Colonic mucosa (tissue), 4 donors: ENCODE measurements around the gene CDCA7. TPM values are rescaled to one million over a fixed set of nuclear protein-coding genes. Genes with fewer than 3 reads are reported as not detected.
A peak's percentile ranks its signal among the peaks of the same experiment; 100 is the strongest.

Source experiments
- DNase-seq: peaks from one replicate; pipeline ENCODE4 v3.0.0-alpha.2; 2020
- H3K27ac ChIP-seq: fragments of 200-600 bp; one replicate; pipeline ENCODE4 v1.8.0; 2021
- H3K27me3 ChIP-seq: fragments of 200-600 bp; one replicate; pipeline ENCODE4 v1.8.0; 2021
- H3K36me3 ChIP-seq: fragments of 200-600 bp; one replicate; pipeline ENCODE4 v1.8.0; 2021
- H3K4me1 ChIP-seq: fragments of 200-600 bp; one replicate; pipeline ENCODE4 v1.8.0; 2021; ENCODE audit warnings: mild to moderate bottlenecking
- H3K4me3 ChIP-seq: fragments of 200-600 bp; one replicate; pipeline ENCODE4 v1.8.0; 2021
- H3K9ac ChIP-seq, 2 donors: one replicate each; pipeline ENCODE4 v1.7.0; 2013; ENCODE audit warnings: control low read depth in 2 of 2, low read depth in 2 of 2, low read length in 2 of 2
- H3K9me3 ChIP-seq: fragments of 200-600 bp; one replicate; pipeline ENCODE4 v1.8.0; 2021
- CTCF ChIP-seq: fragments of 200-600 bp; IDR thresholded peaks from one replicate; pipeline ENCODE4 v1.8.0; 2022; ENCODE audit warnings: antibody characterized with exemption, mild to moderate bottlenecking
- intact Hi-C: fragments of 100-400 bp; cut with DNase I; formaldehyde crosslinking; loops from one replicate; pipeline ENCODE4 v1.14.1; 2022
- total RNA-seq, 2 donors: library from RNA; stranded (reverse); fragmentation: NEBNext Ultra II Directional in 1 of 2; extraction: Animal tissue kit (Norgen Biotek cat#: 25700) in 1 of 2; gene quantifications; one replicate each; pipeline ENCODE4 v1.2.1, GENCODE V29; 2021
- donor health status: healthy.
- donor health status: DM: no; HTN: no; CAD: no.
- donor health status: DM: no; HTN: no; CAD: no.

The CDCA7 gene
- total RNA-seq, 2 donors from 2014 or later = 30.0 to 75.8 TPM

DNA sequence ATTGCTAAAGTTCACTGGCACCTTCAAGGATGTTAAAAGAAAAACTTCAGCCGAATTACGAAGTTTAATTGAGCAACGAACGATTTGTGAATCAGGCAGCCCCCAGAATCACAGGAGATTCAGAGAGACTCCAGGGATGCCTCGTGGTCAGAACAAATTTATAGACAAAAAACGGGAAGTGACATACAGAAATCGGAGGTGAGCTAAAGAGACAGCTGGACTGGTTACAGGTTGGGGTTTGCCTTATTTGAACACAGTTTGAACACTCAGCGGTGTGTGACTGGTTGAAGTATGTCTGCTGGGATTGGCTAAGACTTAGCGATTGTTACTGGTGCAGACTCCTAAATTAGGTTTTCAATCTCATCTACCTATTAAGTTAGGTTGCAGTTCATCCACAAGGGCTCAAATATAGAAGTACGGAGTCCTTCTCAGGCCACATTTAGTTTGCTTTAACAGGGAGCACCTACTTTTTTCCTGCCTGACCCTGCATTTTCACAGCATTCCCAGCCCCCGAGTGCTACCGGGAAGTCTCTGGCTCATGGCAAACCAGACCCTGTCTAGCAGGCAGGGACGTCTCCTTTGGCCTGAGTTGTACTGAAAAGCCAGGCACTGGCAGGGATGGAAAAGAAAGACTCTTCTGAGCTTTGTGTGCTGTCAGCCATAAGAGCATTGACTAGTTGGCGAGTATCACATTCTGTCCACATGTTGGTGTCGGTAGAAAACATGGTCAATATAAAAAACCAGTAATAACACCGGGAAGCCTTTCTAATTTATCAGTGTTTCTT lies 41.1 kb downstream of the CDCA7 start:
- Histone ChIP-seq H3K27me3 (no peaks in the 10 kb centered on the region), H3K27ac (no peak overlapping the region), H3K9me3 (no peaks in the 10 kb centered on the region), H3K9ac (no peak overlapping the region), H3K4me3 (no peak overlapping the region), H3K4me1 (no peaks in the 10 kb centered on the region), H3K36me3 (no peaks in the 10 kb centered on the region)
- DNase-seq = no peak
- TF ChIP-seq CTCF = no peak
- intact Hi-C loops = no loop called here

DNA sequence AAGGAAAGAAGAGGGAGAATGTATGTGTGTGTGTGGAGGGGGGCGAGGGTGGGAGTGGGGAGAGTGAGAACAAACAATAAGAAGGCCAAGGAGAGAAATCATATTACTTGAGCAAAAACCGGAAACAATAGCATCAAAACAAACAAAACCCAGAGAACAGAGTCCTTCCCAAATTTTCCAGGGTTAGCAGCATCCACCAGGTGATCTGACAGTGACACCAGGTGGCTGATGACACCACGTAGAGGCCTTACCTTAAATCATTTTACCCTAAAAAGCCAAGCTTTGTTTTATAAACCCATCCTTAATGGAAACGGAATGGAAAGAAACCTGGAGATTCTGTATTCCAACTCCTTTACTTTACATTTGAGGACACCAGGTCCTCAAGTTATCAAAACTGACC lies 42.9 kb downstream of the CDCA7 start:
- H3K4me3 ChIP-seq = no peak overlapping the region
- TF ChIP-seq CTCF = peak; percentile 16
- intact Hi-C loops = no loop called here
- DNase-seq = no peak
- no peaks in the 10 kb centered on the region for H3K4me1 ChIP-seq
- H3K9ac ChIP-seq = no peak overlapping the region
- H3K9me3 ChIP-seq = no peaks in the 10 kb centered on the region
- no peaks in the 10 kb centered on the region for H3K36me3 ChIP-seq
- H3K27ac ChIP-seq = no peak overlapping the region
- H3K27me3 ChIP-seq = peaks cover 3% of the 10 kb centered on the region

GRCh38 chr2:173399229-173399628 lies 44.6 kb downstream of the CDCA7 start:
- Histone ChIP-seq H3K9me3 (no peaks in the 10 kb centered on the region), H3K27me3 (peaks cover 3% of the 10 kb centered on the region), H3K9ac (no peak overlapping the region), H3K27ac (no peak overlapping the region), H3K36me3 (no peaks in the 10 kb centered on the region), H3K4me3 (no peak overlapping the region), H3K4me1 (no peaks in the 10 kb centered on the region)
- DNase-seq = no peak
- no peak for TF ChIP-seq CTCF
- intact Hi-C loops = no loop called here

DNA sequence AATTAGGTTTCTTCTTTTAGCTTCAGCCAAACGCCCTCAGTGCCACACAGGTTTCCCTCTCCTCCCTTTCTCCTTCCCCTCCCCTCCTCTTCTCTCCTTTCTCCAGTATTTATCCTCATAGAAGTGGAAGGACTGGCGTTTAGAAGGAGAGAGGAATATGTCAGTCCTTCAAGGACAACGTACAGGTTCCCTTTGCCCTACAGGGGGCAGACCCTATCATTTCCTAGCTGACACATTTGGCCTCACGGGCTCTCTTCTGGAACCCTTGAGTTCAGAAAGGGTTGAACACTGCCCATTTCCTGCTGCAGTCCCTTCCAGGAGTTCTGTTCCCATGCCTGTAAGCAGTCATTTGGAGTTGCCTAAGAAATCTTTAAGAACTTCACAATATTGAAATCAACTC lies 46.1 kb downstream of the CDCA7 start:
- no peak for TF ChIP-seq CTCF
- H3K4me3 ChIP-seq = no peak overlapping the region
- no peak for DNase-seq
- H3K9ac ChIP-seq = no peak overlapping the region
- intact Hi-C loops = loop anchor here (2.0 to 10.0 kb wide), 4 partner anchors 167 to 942 kb away; no protein-coding TSS in a partner anchor
- no peaks in the 10 kb centered on the region for H3K9me3 ChIP-seq
- peaks cover 3% of the 10 kb centered on the region for H3K27me3 ChIP-seq
- H3K36me3 ChIP-seq = no peaks in the 10 kb centered on the region
- no peaks in the 10 kb centered on the region for H3K4me1 ChIP-seq
- H3K27ac ChIP-seq = no peak overlapping the region

GRCh38 chr2:173401716-173402326 lies 47.1 kb downstream of the CDCA7 start:
- Histone ChIP-seq H3K27ac (no peak overlapping the region), H3K9me3 (no peaks in the 10 kb centered on the region), H3K36me3 (no peaks in the 10 kb centered on the region), H3K4me3 (no peak overlapping the region), H3K4me1 (no peaks in the 10 kb centered on the region), H3K9ac (no peak overlapping the region), H3K27me3 (peaks cover 3% of the 10 kb centered on the region)
- intact Hi-C loops = loop anchor here (2.0 to 10.0 kb wide), 4 partner anchors 165 to 941 kb away; no protein-coding TSS in a partner anchor
- no peak for DNase-seq
- no peak for TF ChIP-seq CTCF
